GM18499 (cell line): ENCODE data around the gene CACNA1C.

Experiments
- ATAC-seq: cut with Tn5 transposase; IDR thresholded peaks from one replicate; pipeline ENCODE4 v1.9.1; 2021; ENCODE audit warnings: moderate number of reproducible peaks; ENCODE audit not compliant: insufficient read depth, unreplicated experiment

Gene CACNA1C

GRCh38 chr12:2108975-2109671, 56.3 kb downstream of the CACNA1C start:
- no peak for ATAC-seq

GRCh38 chr12:2110127-2110526, 57.3 kb downstream of the CACNA1C start:
- no peak for ATAC-seq

- no peak for ATAC-seq
Observed at GRCh38 chr12:2110849-2111566, 58.2 kb downstream of the CACNA1C start.

- no peak for ATAC-seq
Observed at GRCh38 chr12:2111826-2112225, 59.0 kb downstream of the CACNA1C start.

- no peak for ATAC-seq
Observed at GRCh38 chr12:2112401-2112800, 59.6 kb downstream of the CACNA1C start.

GRCh38 chr12:2113119-2113912, 60.5 kb downstream of the CACNA1C start:
- no peak for ATAC-seq

GRCh38 chr12:2114071-2114470, 61.3 kb downstream of the CACNA1C start:
- ATAC-seq = no peak

- no peak for ATAC-seq
Observed at GRCh38 chr12:2115101-2115845, 62.5 kb downstream of the CACNA1C start.

GRCh38 chr12:2117541-2117940, 64.8 kb downstream of the CACNA1C start:
- ATAC-seq = no peak

GRCh38 chr12:2118061-2118460, 65.3 kb downstream of the CACNA1C start:
- no peak for ATAC-seq

- no peak for ATAC-seq
Observed at GRCh38 chr12:2118481-2119255, 65.9 kb downstream of the CACNA1C start.

GRCh38 chr12:2119266-2119665, 66.5 kb downstream of the CACNA1C start:
- no peak for ATAC-seq

- no peak for ATAC-seq
Observed at GRCh38 chr12:2120982-2121758, 68.4 kb downstream of the CACNA1C start.

GRCh38 chr12:2124466-2125023, 71.8 kb downstream of the CACNA1C start:
- ATAC-seq = no peak

- ATAC-seq = no peak
Observed at GRCh38 chr12:2125651-2126522, 73.1 kb downstream of the CACNA1C start.

- ATAC-seq = no peak
Observed at GRCh38 chr12:2126676-2127406, 74.1 kb downstream of the CACNA1C start.

- no peak for ATAC-seq
Observed at GRCh38 chr12:2129076-2129475, 76.3 kb downstream of the CACNA1C start.
